Spleen (tissue), 7 donors: Measurements from ENCODE around the gene QPCTL.

Experiments used
- POLR2A ChIP-seq, 3 donors: fragments of 450-650 bp; IDR thresholded peaks; one replicate each; pipeline ENCODE4 v1.5.1; 2017; ENCODE audit warnings: antibody characterized with exemption in 3 of 3, mild to moderate bottlenecking in 1 of 3
- POLR2AphosphoS5 ChIP-seq, 3 donors: sonication (generic); formaldehyde crosslinking; IDR thresholded peaks; one replicate each; pipeline ENCODE4 v1.5.1; 2017; ENCODE audit warnings: antibody characterized with exemption in 3 of 3
- TF ChIP-seq, protein P1 (sequence below), 11 experiments: fragments of 200-600 bp in 7 of 11; fragments of 450-650 bp in 4 of 11; sonication (generic) in 4 of 11; IDR thresholded peaks in 8 of 11; conservative IDR thresholded peaks in 3 of 11; 1 replicate in 7 of 11; 2 replicates in 4 of 11; pipeline versions ENCODE4 v1.4.0 to v1.8.0; 2016 to 2021; ENCODE audit warnings: antibody characterized with exemption in 11 of 11, inconsistent platforms in 4 of 11, mild to moderate bottlenecking in 1 of 11
- donor health status: DM: no; HTN: no; CAD: no; lungs with moderate emphysema.
- donor health status: DM: no; HTN: no; CAD: no.
- donor health status: DM: no; HTN: no; CAD: no.

DNA sequence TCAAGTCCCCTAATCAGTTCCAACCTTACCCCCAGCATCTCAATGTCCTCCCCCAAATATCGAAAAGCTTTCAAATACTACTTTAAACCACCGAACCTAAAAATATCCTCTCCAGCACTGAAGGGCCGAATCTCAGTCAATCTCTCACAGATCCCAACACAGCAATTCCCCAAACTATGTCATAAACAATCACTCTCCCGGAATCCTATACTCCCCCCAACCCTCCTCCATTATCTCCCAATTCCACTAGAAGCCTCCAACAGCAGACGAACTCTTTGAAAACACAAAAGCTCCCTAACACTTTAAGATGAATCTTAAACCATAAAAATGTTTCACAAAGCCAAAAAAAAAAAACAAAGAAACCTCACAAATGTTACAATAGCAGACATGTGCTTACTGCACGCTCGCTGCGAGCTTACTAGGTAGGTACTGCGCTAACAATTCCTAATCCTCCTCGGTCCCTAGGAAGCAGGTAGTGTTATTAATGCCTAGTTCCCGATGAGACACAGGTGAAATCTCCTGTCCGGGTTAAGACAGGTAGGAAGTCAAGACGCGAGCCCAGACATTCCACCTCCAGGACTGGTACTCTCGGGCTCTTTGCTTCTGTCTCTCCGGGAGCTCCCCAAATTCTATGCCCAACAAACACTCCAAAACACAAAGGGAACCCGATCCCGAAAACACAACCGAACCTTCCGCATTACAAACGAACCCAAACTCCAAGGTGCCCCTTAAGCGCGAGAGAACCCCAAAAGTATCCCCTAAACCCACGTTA lies 24.1 kb downstream of the QPCTL start:
- TF ChIP-seq, protein P1, sequence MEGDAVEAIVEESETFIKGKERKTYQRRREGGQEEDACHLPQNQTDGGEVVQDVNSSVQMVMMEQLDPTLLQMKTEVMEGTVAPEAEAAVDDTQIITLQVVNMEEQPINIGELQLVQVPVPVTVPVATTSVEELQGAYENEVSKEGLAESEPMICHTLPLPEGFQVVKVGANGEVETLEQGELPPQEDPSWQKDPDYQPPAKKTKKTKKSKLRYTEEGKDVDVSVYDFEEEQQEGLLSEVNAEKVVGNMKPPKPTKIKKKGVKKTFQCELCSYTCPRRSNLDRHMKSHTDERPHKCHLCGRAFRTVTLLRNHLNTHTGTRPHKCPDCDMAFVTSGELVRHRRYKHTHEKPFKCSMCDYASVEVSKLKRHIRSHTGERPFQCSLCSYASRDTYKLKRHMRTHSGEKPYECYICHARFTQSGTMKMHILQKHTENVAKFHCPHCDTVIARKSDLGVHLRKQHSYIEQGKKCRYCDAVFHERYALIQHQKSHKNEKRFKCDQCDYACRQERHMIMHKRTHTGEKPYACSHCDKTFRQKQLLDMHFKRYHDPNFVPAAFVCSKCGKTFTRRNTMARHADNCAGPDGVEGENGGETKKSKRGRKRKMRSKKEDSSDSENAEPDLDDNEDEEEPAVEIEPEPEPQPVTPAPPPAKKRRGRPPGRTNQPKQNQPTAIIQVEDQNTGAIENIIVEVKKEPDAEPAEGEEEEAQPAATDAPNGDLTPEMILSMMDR (IDR thresholded peaks at IDR 0.05 in 8 of 11, conservative IDR thresholded peaks at IDR 0.05 in 3 of 11) = no peak
- TF ChIP-seq POLR2A (IDR thresholded peaks at IDR 0.05) (no peak), POLR2AphosphoS5 (IDR thresholded peaks at IDR 0.05) (no peak)
